ENCODE data around the gene TVP23C. TPM values are rescaled to one million over a fixed set of nuclear protein-coding genes. Genes with fewer than 3 reads are reported as not detected.

TVP23C gene
- total and polyA plus RNA-seq, 9 of the 15 experiments (the other 6 are each of a cell fraction or from before 2014, with no cell fraction given): 5.7 to 16.8 (median 8.2) TPM

DNA sequence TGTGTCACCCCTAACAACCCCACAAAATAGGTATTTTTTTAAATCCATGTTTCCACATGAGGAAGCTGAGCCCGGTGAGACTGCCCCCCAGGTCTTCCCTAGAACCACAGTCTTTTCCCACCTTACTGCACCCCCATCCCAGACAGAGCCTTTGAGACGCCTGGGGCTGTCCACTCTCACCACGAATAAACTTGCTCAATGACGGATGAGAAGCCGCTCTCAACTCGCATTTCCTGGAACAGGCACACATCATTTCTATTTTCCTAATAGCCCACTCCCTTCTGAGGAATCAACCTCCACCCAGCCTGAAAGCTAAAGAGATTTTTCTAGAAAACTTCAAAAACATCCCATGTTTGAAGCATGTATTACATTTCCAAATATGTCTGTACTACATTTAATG lies 81.8 kb downstream of the TVP23C start (continued):
- TF ChIP-seq AFF1 (IDR thresholded peaks at IDR 0.05; ENCODE audit: low read depth in 1 of 2, partially characterized antibody in 2 of 2) (no peak), ZEB2 (IDR thresholded peaks at IDR 0.05) (no peak), RFX5 (IDR thresholded peaks at IDR 0.05; ENCODE audit: low read depth, low read length) (no peak)

DNA sequence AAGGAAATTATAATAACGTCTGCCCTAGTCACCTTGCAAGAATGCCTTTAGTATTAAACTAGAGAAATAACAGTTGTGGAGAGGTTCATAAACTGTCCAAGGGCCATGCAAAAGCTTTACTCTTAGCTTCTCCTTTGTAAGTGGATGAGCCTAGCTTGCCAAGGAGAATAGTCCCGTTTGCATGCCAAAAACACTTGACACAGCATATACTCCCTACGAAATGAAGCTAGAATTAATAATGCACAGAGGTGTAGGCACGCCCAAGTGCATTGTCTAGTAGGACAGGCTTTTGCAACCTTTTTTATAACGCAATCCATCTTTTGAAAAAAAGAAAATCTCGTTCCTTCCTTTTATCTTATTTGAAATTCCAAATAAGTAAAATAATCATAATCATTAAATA lies 83.1 kb downstream of the TVP23C start:
- no peaks in the 10 kb centered on the region for H3K79me2 ChIP-seq (ENCODE audit: control insufficient read depth, insufficient read depth, low read length)
- H3K36me3 ChIP-seq (ENCODE audit: control insufficient read depth, insufficient read depth, low read length): no peaks in the 10 kb centered on the region
- no peak overlapping the region for H3K9ac ChIP-seq (ENCODE audit: insufficient read depth in 1 of 2, low read depth in 2 of 2, low read length in 2 of 2)
- H3K4me1 ChIP-seq (replicated peaks in 1 of 2; ENCODE audit: control insufficient read depth in 2 of 2, insufficient read depth in 2 of 2, low read length in 2 of 2): no peaks in the 10 kb centered on the region
- no peaks in the 10 kb centered on the region for H3K9me1 ChIP-seq (ENCODE audit: control insufficient read depth, insufficient read depth, low read length)
- no peaks in the 10 kb centered on the region for H3K9me3 ChIP-seq (replicated peaks; ENCODE audit: control insufficient read depth, insufficient read depth, low read depth, low read length)
- 63% methylated on average over 6 of the region's 6 CpGs for WGBS (ENCODE audit: insufficient coverage, low coverage, missing lambda C conversion rate)
- no peak for ATAC-seq
- no peak for FAIRE-seq
- DNase-seq (ENCODE audit: extremely low read depth in 1 of 4, low spot score in 3 of 4): no peak
- no peak overlapping the region for H3K4me3 ChIP-seq
- CTCF ChIA-PET (ENCODE audit: low intra/inter-chr PET ratio): no interaction called here
- BruUV-seq (replicated peaks): no TSS peak
- intact Hi-C loops (cut with micrococcal nuclease) (no loop called here), in situ Hi-C loops (cut with MboI) (no loop called here)
- H3K4me2 ChIP-seq (ENCODE audit: insufficient read depth, low read length): no peak overlapping the region
- no peak overlapping the region for H2AFZ ChIP-seq (ENCODE audit: low read depth, low read length)
- no peak overlapping the region for H3K27ac ChIP-seq (ENCODE audit: extremely low read depth, low read depth, low read length)
- H3K27me3 ChIP-seq (ENCODE audit: control insufficient read depth in 2 of 2, insufficient read depth in 2 of 2, low read length in 2 of 2): no peaks in the 10 kb centered on the region
- no peaks in the 10 kb centered on the region for H4K20me1 ChIP-seq (replicated peaks; ENCODE audit: control insufficient read depth, insufficient read depth, low read length)
- POLR2A ChIA-PET: no interaction called here
- no peak for TF ChIP-seq CBX3 (IDR thresholded peaks at IDR 0.05; ENCODE audit: borderline replicate concordance in 1 of 2, low read length in 2 of 2)
- no peak for TF ChIP-seq ATF1 (CRISPR knock-in tag; IDR thresholded peaks at IDR 0.05)
- TF ChIP-seq ATF1 (tag; IDR thresholded peaks at IDR 0.05): no peak
- no peak for TF ChIP-seq HDAC2 (IDR thresholded peaks at IDR 0.05)
- TF ChIP-seq, protein P1, sequence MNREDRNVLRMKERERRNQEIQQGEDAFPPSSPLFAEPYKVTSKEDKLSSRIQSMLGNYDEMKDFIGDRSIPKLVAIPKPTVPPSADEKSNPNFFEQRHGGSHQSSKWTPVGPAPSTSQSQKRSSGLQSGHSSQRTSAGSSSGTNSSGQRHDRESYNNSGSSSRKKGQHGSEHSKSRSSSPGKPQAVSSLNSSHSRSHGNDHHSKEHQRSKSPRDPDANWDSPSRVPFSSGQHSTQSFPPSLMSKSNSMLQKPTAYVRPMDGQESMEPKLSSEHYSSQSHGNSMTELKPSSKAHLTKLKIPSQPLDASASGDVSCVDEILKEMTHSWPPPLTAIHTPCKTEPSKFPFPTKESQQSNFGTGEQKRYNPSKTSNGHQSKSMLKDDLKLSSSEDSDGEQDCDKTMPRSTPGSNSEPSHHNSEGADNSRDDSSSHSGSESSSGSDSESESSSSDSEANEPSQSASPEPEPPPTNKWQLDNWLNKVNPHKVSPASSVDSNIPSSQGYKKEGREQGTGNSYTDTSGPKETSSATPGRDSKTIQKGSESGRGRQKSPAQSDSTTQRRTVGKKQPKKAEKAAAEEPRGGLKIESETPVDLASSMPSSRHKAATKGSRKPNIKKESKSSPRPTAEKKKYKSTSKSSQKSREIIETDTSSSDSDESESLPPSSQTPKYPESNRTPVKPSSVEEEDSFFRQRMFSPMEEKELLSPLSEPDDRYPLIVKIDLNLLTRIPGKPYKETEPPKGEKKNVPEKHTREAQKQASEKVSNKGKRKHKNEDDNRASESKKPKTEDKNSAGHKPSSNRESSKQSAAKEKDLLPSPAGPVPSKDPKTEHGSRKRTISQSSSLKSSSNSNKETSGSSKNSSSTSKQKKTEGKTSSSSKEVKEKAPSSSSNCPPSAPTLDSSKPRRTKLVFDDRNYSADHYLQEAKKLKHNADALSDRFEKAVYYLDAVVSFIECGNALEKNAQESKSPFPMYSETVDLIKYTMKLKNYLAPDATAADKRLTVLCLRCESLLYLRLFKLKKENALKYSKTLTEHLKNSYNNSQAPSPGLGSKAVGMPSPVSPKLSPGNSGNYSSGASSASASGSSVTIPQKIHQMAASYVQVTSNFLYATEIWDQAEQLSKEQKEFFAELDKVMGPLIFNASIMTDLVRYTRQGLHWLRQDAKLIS (CRISPR knock-in tag; IDR thresholded peaks at IDR 0.05): no peak
- no peak for TF ChIP-seq MBD2 (IDR thresholded peaks at IDR 0.05; ENCODE audit: borderline replicate concordance, low read depth)
- no peak for TF ChIP-seq BRF1 (IDR thresholded peaks at IDR 0.05; ENCODE audit: borderline replicate concordance, extremely low read depth, insufficient read length)
- no peak for TF ChIP-seq CHCHD3 (CRISPR knock-in tag; IDR thresholded peaks at IDR 0.05)
- TF ChIP-seq ZNF384 (IDR thresholded peaks at IDR 0.05; ENCODE audit: low read depth, low read length): no peak
- TF ChIP-seq SPI1 (IDR thresholded peaks at IDR 0.05; ENCODE audit: borderline replicate concordance, low read depth, low read length): no peak
- no peak for TF ChIP-seq NR2C1 (IDR thresholded peaks at IDR 0.05)
- TF ChIP-seq NR2C1 (tag; IDR thresholded peaks at IDR 0.05): no peak

Measured in K562 (cell line).